Neuronal stem cell (in vitro differentiated cells): Measurements from ENCODE around the gene CERK.

ENCODE experiments used
- DNase-seq: peaks from one replicate; pipeline ENCODE4 v3.0.0-alpha.2; 2013; ENCODE audit warnings: low spot score
- H2AFZ ChIP-seq: one replicate; pipeline ENCODE4 v1.6.1; 2013; ENCODE audit warnings: mild to moderate bottlenecking, low read length, inconsistent platforms
- H2AK5ac ChIP-seq: 2 replicates; pipeline ENCODE4 v1.6.1; 2013; ENCODE audit warnings: low read depth, mild to moderate bottlenecking, inconsistent platforms, low read length, moderate library complexity, mixed read lengths
- H2BK120ac ChIP-seq: 2 replicates; pipeline ENCODE4 v1.6.1; 2013; ENCODE audit warnings: low read depth, mild to moderate bottlenecking, inconsistent platforms, low read length, moderate library complexity, mixed read lengths
- H2BK12ac ChIP-seq: one replicate; pipeline ENCODE4 v1.6.1; 2013; ENCODE audit warnings: low read length, inconsistent platforms
- H2BK15ac ChIP-seq: 2 replicates; pipeline ENCODE4 v1.6.1; 2013; ENCODE audit warnings: mild to moderate bottlenecking, low read length, inconsistent platforms, mixed read lengths
- H2BK5ac ChIP-seq: one replicate; pipeline ENCODE4 v1.6.1; 2013; ENCODE audit warnings: inconsistent platforms, mild to moderate bottlenecking, low read length, moderate library complexity
- H3K14ac ChIP-seq: one replicate; pipeline ENCODE4 v1.6.1; 2013; ENCODE audit warnings: low read length, inconsistent platforms
- H3K18ac ChIP-seq: 2 replicates; pipeline ENCODE4 v1.6.1; 2013; ENCODE audit warnings: low read length, inconsistent platforms
- H3K23ac ChIP-seq: 2 replicates; pipeline ENCODE4 v1.6.1; 2013; ENCODE audit warnings: low read depth, mild to moderate bottlenecking, mixed read lengths, low read length, inconsistent platforms; ENCODE audit not compliant: poor library complexity
- H3K27ac ChIP-seq: replicated peaks from 3 replicates; pipeline ENCODE4 v1.5.1; 2013; ENCODE audit warnings: low read length, inconsistent platforms
- H3K27me3 ChIP-seq, 3 experiments: 2 replicates each; pipeline ENCODE4 v1.6.1; 2013; ENCODE audit warnings: low read length in 3 of 3, mild to moderate bottlenecking in 2 of 3, inconsistent platforms in 1 of 3, low read depth in 1 of 3, mixed read lengths in 1 of 3, moderate library complexity in 1 of 3; ENCODE audit not compliant: control insufficient read depth in 3 of 3, insufficient read depth in 3 of 3
- H3K36me3 ChIP-seq, 2 donors: replicated peaks in 1 of 2; 2 replicates each; pipeline ENCODE4 v1.6.1; 2013; ENCODE audit warnings: low read length in 2 of 2; ENCODE audit not compliant: control insufficient read depth in 2 of 2, insufficient read depth in 2 of 2
- H3K4ac ChIP-seq: 2 replicates; pipeline ENCODE4 v1.6.1; 2013; ENCODE audit warnings: inconsistent platforms, mild to moderate bottlenecking, low read length, moderate library complexity
- H3K4me1 ChIP-seq, 2 donors: 1 replicate in 1 of 2; 2 replicates in 1 of 2; pipeline ENCODE4 v1.6.1; 2013; ENCODE audit warnings: low read length in 2 of 2, low read depth in 1 of 2; ENCODE audit not compliant: control insufficient read depth in 2 of 2, insufficient read depth in 1 of 2
- H3K4me2 ChIP-seq: one replicate; pipeline ENCODE4 v1.6.1; 2013; ENCODE audit warnings: mild to moderate bottlenecking, low read length, inconsistent platforms; ENCODE audit not compliant: insufficient read depth, poor library complexity, severe bottlenecking
- H3K4me3 ChIP-seq, 2 donors: 2 replicates each; pipeline ENCODE4 v1.5.1; 2013; ENCODE audit warnings: low read length in 2 of 2, mild to moderate bottlenecking in 2 of 2, inconsistent platforms in 1 of 2, moderate library complexity in 1 of 2
- H3K79me1 ChIP-seq: one replicate; pipeline ENCODE4 v1.6.1; 2013; ENCODE audit warnings: low read depth, mild to moderate bottlenecking, inconsistent platforms, low read length, moderate library complexity
- H3K9ac ChIP-seq: one replicate; pipeline ENCODE4 v1.6.1; 2013; ENCODE audit warnings: mild to moderate bottlenecking, low read depth, low read length, inconsistent platforms; ENCODE audit not compliant: poor library complexity
- H3K9me3 ChIP-seq, 2 donors: replicated peaks in 1 of 2; 2 replicates each; pipeline versions ENCODE3 to v1.6.1; 2013; ENCODE audit warnings: low read length in 2 of 2, mild to moderate bottlenecking in 2 of 2, inconsistent platforms in 1 of 2, low read depth in 1 of 2, mixed read lengths in 1 of 2, moderate library complexity in 1 of 2; ENCODE audit not compliant: control insufficient read depth in 2 of 2, insufficient read depth in 1 of 2
- H4K8ac ChIP-seq: one replicate; pipeline ENCODE4 v1.6.1; 2013; ENCODE audit warnings: low read depth, mild to moderate bottlenecking, inconsistent platforms, low read length, moderate library complexity
- H4K91ac ChIP-seq: one replicate; pipeline ENCODE4 v1.6.1; 2013; ENCODE audit warnings: low read length, low read depth, mild to moderate bottlenecking, inconsistent platforms; ENCODE audit not compliant: poor library complexity
- WGBS, 2 donors: extraction: QIAGEN DNeasy Blood & Tissue Kit; methylation state at CpG; one replicate each; pipeline ENCODE4 v1.1.7; 2013; ENCODE audit warnings: missing lambda C conversion rate in 2 of 2, mixed read lengths in 1 of 2; ENCODE audit not compliant: insufficient read length in 2 of 2, insufficient replicate concordance in 1 of 2; ENCODE audit errors: extremely low coverage in 2 of 2; 5-methylcytosine and 5-hydroxymethylcytosine counted together

CERK gene

GRCh38 chr22:46754826-46755225 is 16.8 kb upstream of the CERK start:
- Histone ChIP-seq H2BK120ac (no peak overlapping the region), H3K18ac (no peak overlapping the region), H3K36me3 (peaks cover 2 to 3% of the 10 kb centered on the region in 2 donors), H3K4me2 (no peak overlapping the region), H2BK15ac (no peak overlapping the region), H3K4ac (no peak overlapping the region), H2AFZ (peak overlapping the region; percentile 77), H3K14ac (no peak overlapping the region), H3K4me1 (peaks cover 4 to 7% of the 10 kb centered on the region in 2 donors), H4K8ac (no peak overlapping the region), H3K9me3 (peaks cover 7 to 11% of the 10 kb centered on the region in 2 donors), H3K9ac (no peak overlapping the region), H2BK12ac (no peak overlapping the region), H3K4me3 (no peak overlapping the region), H2BK5ac (no peak overlapping the region), H4K91ac (no peak overlapping the region), H3K27me3 (peaks cover 0 to 7% (median 0%) of the 10 kb centered on the region in 3 experiments), H3K27ac (no peak overlapping the region), H3K79me1 (no peaks in the 10 kb centered on the region), H3K23ac (peak overlapping the region; percentile 80), H2AK5ac (no peak overlapping the region)
- WGBS, 2 donors, result no CpG with 5 or more reads among the region's 6 CpGs
- no peak for DNase-seq

- no peak for DNase-seq
- no peak overlapping the region for H3K9ac ChIP-seq
- H3K4me3 ChIP-seq, result no peak overlapping the region
- no peak overlapping the region for H3K4me2 ChIP-seq
- H3K4me1 ChIP-seq, result peaks cover 4 to 7% of the 10 kb centered on the region in 2 donors
- no peaks in the 10 kb centered on the region for H3K79me1 ChIP-seq
- peaks cover 0 to 3% of the 10 kb centered on the region in 2 donors for H3K36me3 ChIP-seq
- H3K23ac ChIP-seq, result peak overlapping the region; percentile 86
- peak overlapping the region; percentile 13 for H3K4ac ChIP-seq
- H3K27me3 ChIP-seq, result peaks cover 0 to 13% (median 0%) of the 10 kb centered on the region in 3 experiments
- peak overlapping the region; percentile 77 for H2AFZ ChIP-seq
- H2BK5ac ChIP-seq, result peak overlapping the region; percentile 10
- H4K8ac ChIP-seq, result no peak overlapping the region
- no peak overlapping the region for H4K91ac ChIP-seq
- no peak overlapping the region for H2BK120ac ChIP-seq
- H3K18ac ChIP-seq, result no peak overlapping the region
- H2BK12ac ChIP-seq, result no peak overlapping the region
- H2BK15ac ChIP-seq, result peak overlapping the region; percentile 19
- no peak overlapping the region for H3K27ac ChIP-seq
- peaks cover 7 to 11% of the 10 kb centered on the region in 2 donors for H3K9me3 ChIP-seq
- no CpG with 5 or more reads among the region's 14 CpGs for WGBS, 2 donors
- no peak overlapping the region for H3K14ac ChIP-seq
- H2AK5ac ChIP-seq, result peak overlapping the region; percentile 3
Measured at GRCh38 chr22:46754110-46754799, 16.2 kb upstream of the CERK start.

DNA sequence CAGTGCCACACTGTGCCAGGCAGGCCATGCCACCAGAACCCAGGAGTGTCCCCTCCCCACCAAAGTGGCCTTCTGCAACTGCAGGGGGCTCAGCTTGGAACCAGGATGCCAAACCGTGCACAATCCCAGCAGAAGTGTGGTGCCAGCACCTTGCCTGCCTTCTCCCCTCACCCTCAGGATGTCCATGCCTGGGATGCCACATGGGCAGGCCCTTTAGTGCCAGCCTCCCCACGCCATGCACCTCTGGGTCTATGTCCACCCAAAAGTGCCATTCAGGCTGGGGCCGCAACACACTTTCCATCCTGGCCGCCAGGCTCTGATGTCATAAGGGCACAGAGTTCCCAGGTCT is 15.7 kb upstream of the CERK start:
- no peak overlapping the region for H3K4me3 ChIP-seq

GRCh38 chr22:46753360-46753759 is 15.3 kb upstream of the CERK start:
- no peak overlapping the region for H3K18ac ChIP-seq
- no peak overlapping the region for H3K23ac ChIP-seq
- H3K27ac ChIP-seq, result no peak overlapping the region
- no peak overlapping the region for H3K4me2 ChIP-seq
- H3K4me3 ChIP-seq, result no peak overlapping the region
- no peak overlapping the region for H4K91ac ChIP-seq
- peaks cover 4 to 7% of the 10 kb centered on the region in 2 donors for H3K4me1 ChIP-seq
- DNase-seq, result no peak
- peaks cover 0 to 22% (median 0%) of the 10 kb centered on the region in 3 experiments for H3K27me3 ChIP-seq
- H2BK120ac ChIP-seq, result no peak overlapping the region
- H3K14ac ChIP-seq, result no peak overlapping the region
- H2BK15ac ChIP-seq, result peak overlapping the region; percentile 19
- H3K4ac ChIP-seq, result no peak overlapping the region
- H3K79me1 ChIP-seq, result no peaks in the 10 kb centered on the region
- no peak overlapping the region for H4K8ac ChIP-seq
- peaks cover 7 to 11% of the 10 kb centered on the region in 2 donors for H3K9me3 ChIP-seq
- H3K9ac ChIP-seq, result no peak overlapping the region
- no peak overlapping the region for H2AFZ ChIP-seq
- no peak overlapping the region for H2AK5ac ChIP-seq
- no CpG with 5 or more reads among the region's 8 CpGs for whole genome bisulfite sequencing, 2 donors
- H2BK5ac ChIP-seq, result peak overlapping the region; percentile 10
- no peak overlapping the region for H2BK12ac ChIP-seq
- H3K36me3 ChIP-seq, result peaks cover 0 to 3% of the 10 kb centered on the region in 2 donors

More for the DNA sequence above, 15.7 kb upstream of the CERK start:
- no peak overlapping the region for H4K91ac ChIP-seq
- H3K79me1 ChIP-seq, result no peaks in the 10 kb centered on the region
- no peak overlapping the region for H4K8ac ChIP-seq
- H3K27ac ChIP-seq, result no peak overlapping the region
- H3K4me1 ChIP-seq, result peaks cover 4 to 7% of the 10 kb centered on the region in 2 donors
- peak overlapping the region; percentile 23 for H2BK12ac ChIP-seq
- peaks cover 0 to 18% (median 0%) of the 10 kb centered on the region in 3 experiments for H3K27me3 ChIP-seq
- H2AFZ ChIP-seq, result peak overlapping the region; percentile 77
- H2BK120ac ChIP-seq, result no peak overlapping the region
- no peak overlapping the region for H3K18ac ChIP-seq
- H3K4ac ChIP-seq, result no peak overlapping the region
- H3K9me3 ChIP-seq, result peaks cover 7 to 11% of the 10 kb centered on the region in 2 donors
- peak overlapping the region; percentile 3 for H2AK5ac ChIP-seq
- no peak overlapping the region for H3K23ac ChIP-seq
- H3K14ac ChIP-seq, result no peak overlapping the region
- no CpG with 5 or more reads among the region's 4 CpGs for WGBS, 2 donors
- no peak overlapping the region for H3K9ac ChIP-seq
- no peak for DNase-seq
- peak overlapping the region; percentile 10 for H2BK5ac ChIP-seq
- peaks cover 0 to 3% of the 10 kb centered on the region in 2 donors for H3K36me3 ChIP-seq
- no peak overlapping the region for H3K4me2 ChIP-seq
- H2BK15ac ChIP-seq, result peak overlapping the region; percentile 19
